Breast epithelium (tissue), 3 donors: ENCODE results near the gene PARL.
"Not testable (repeated sequence)": the region's sequence is repeated elsewhere in the genome, so short reads cannot be mapped to it uniquely, and the experiment has no call there.

Experiments used
- POLR2A ChIP-seq: fragments of 450-650 bp; IDR thresholded peaks from one replicate; pipeline ENCODE4 v1.6.1; 2016; ENCODE audit warnings: antibody characterized with exemption, mild to moderate bottlenecking, moderate library complexity
- POLR2AphosphoS5 ChIP-seq, 3 donors: sonication (generic); formaldehyde crosslinking; IDR thresholded peaks; one replicate each; pipeline ENCODE4 v1.6.1; 2017; ENCODE audit warnings: antibody characterized with exemption in 3 of 3
- TF ChIP-seq, protein P1 (sequence below), 3 donors: fragments of 450-650 bp; IDR thresholded peaks; one replicate each; pipeline ENCODE4 v1.5.1; 2016 to 2017; ENCODE audit warnings: antibody characterized with exemption in 3 of 3, mild to moderate bottlenecking in 3 of 3, moderate library complexity in 3 of 3

GRCh38 chr3:183877227-183877626, 7.5 kb downstream of the PARL start:
- TF ChIP-seq, protein P1, sequence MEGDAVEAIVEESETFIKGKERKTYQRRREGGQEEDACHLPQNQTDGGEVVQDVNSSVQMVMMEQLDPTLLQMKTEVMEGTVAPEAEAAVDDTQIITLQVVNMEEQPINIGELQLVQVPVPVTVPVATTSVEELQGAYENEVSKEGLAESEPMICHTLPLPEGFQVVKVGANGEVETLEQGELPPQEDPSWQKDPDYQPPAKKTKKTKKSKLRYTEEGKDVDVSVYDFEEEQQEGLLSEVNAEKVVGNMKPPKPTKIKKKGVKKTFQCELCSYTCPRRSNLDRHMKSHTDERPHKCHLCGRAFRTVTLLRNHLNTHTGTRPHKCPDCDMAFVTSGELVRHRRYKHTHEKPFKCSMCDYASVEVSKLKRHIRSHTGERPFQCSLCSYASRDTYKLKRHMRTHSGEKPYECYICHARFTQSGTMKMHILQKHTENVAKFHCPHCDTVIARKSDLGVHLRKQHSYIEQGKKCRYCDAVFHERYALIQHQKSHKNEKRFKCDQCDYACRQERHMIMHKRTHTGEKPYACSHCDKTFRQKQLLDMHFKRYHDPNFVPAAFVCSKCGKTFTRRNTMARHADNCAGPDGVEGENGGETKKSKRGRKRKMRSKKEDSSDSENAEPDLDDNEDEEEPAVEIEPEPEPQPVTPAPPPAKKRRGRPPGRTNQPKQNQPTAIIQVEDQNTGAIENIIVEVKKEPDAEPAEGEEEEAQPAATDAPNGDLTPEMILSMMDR (IDR thresholded peaks at IDR 0.05): not testable (repeated sequence)
- TF ChIP-seq POLR2AphosphoS5 (IDR thresholded peaks at IDR 0.05); POLR2A: not testable (repeated sequence)
